T1000 (cell line): Measurements from ENCODE around the gene DNAH6.

Experiments
- DNase-seq: peaks from one replicate; lab custom pipeline; 2025; ENCODE audit warnings: mixed read lengths; lab: John Stamatoyannopoulos, UW

The DNAH6 gene

GRCh38 chr2:84801811-84802210 is 285.5 kb downstream of the DNAH6 start:
- no peak for DNase-seq

GRCh38 chr2:84805250-84805958 is 289.1 kb downstream of the DNAH6 start:
- DNase-seq = no peak

GRCh38 chr2:84807063-84807485 is 290.8 kb downstream of the DNAH6 start:
- peak; percentile 77 for DNase-seq

GRCh38 chr2:84808279-84808678 is 292.0 kb downstream of the DNAH6 start:
- DNase-seq = no peak

- no peak for DNase-seq
These were observed 295.6 kb downstream of the DNAH6 start for GRCh38 chr2:84811839-84812431.

DNA sequence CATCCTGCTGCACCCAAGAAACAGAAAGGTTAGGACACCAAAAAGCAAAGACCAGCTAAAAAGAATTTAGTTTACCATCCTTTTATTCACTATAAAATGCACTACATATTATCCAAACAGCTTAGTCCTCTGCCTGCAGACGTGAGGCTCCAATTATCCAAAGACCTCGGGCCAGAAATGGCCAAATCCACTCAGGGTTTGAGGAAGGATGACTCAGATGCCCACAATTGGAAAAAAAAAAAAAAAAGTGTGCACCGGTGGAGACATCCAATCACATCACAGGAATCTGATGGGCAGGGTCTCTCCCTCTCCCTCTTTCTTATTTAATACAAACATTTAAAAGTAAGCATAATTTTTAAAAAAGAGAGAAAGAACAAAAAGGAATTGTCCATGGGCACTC is 298.8 kb downstream of the DNAH6 start:
- DNase-seq = no peak

- DNase-seq = no peak
These were observed 300.2 kb downstream of the DNAH6 start for GRCh38 chr2:84816426-84817026.

- no peak for DNase-seq
These were observed 300.9 kb downstream of the DNAH6 start for GRCh38 chr2:84817239-84817655.

DNA sequence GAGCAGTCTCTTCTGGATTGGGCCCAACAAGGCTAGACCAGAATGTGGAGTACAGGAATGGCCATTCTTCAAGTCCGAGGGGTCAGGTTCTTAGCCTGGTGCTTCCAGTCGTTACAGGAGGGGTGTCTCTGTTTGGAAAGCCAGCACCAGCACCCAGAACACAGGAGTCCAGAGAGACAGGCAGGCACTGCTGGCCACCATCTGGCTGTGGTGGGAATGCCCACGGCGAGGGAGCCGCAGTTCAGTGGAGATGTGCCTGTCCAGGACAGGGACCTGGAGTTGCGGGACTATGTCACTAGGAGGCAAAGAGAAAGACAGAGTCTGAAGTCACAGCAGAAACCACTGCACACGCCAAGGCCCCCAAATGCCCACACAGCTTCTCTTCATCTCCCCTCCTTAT is 305.5 kb downstream of the DNAH6 start:
- no peak for DNase-seq

DNA sequence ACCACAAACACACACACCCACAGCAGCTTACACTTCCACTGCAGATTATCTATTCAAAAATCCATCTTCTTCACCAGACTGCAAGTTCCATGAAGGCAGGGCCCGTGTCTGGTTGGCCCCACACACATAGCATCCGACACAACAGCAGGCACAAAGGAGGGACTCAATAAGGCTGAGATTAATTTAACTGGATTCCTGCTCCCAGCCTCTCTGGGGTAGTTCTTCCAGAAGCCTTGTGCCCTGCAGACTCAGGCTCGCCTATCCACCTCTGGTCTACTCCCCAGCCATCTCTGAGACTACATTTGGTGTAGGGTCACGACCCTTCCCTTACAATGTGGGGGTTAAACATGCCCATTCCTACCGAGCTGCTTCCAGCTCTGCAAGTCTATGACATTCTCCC is 306.9 kb downstream of the DNAH6 start:
- no peak for DNase-seq

- no peak for DNase-seq
These were observed 307.5 kb downstream of the DNAH6 start for GRCh38 chr2:84823788-84824187.

DNA sequence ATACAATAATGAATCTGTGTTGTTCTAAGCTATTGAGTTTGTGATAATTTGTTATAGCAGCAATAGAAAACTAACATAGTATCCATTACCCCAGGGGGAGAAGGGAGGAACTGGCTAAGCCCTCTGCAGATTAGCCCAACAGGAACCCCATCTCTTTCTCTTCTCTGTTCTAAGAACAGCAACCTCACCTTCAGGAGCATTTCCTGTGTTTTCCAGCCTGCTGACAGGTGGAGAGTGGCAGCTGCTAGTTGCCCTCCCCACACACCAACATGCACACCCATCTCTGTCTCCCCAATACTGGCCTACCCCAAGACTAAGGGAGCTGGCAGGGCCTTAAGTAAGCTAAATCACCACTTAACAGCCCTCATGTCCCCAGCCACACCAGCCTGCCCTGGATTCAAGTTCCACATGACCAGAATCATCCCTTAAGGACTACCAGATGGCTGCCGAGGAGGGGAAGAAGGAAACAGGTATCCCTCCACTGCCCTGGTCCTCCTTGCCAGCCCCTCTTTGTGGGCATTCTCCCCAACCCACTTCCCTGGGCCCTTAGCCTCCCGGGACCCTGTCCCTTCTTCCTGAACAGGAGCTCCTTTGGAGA is 311.8 kb downstream of the DNAH6 start:
- no peak for DNase-seq

DNA sequence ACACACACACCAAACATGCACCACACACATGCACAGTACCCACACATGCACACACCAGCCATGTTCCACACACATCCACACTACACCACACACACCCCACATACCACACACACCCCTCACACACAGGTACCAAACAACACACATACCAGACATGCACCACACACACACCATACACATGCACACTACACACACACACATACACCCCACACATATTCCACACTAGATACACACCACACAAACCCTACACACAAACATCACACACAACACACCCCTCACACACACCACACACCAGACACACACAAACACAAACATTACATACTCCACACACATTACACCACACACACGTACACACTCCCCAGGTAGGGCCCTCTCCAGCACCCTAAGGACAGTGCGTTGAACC is 313.4 kb downstream of the DNAH6 start:
- DNase-seq = no peak

DNA sequence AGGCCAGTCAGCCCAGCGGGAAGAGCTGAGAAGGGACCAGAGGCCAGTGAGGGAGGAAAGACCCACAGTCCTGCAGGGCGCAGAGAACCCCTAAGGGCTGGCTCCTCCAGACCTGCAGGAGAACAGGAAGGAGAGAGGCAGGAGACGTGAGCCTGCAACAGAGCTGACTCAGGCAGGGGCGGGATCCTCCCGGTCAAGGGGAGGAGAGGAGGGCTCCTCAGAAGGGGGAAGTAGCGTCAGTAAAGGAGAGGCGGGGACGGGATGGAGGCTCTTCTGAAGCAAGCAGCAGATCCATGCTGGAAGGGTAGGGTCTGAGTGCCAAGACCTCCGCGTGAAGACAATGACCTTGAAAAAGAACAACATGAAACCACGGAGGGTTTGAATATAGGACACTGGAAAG is 313.8 kb downstream of the DNAH6 start:
- no peak for DNase-seq

GRCh38 chr2:84830758-84831500 is 314.6 kb downstream of the DNAH6 start:
- no peak for DNase-seq

- no peak for DNase-seq
These were observed 316.6 kb downstream of the DNAH6 start for GRCh38 chr2:84832772-84833461.

GRCh38 chr2:84833481-84834150 is 317.3 kb downstream of the DNAH6 start:
- DNase-seq = no peak

DNA sequence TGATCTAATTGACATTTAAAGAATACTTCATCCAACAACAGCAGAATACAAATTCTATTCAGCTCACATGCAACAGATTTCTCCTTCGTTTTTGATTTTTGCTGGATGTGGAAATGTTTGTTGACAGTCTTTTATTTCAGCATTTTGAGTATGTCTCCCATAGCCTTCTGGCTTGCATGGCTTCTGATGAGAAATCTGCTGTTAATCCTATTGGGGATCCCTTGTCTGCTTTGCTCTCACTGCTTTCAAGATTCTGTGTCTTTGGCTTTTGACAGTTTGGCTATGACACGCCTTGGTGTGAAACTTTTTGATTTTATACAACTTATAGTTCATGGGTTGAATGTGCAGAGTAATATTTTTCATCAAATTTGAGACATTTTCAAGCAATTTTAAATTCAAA is 319.9 kb downstream of the DNAH6 start:
- DNase-seq = no peak

DNA sequence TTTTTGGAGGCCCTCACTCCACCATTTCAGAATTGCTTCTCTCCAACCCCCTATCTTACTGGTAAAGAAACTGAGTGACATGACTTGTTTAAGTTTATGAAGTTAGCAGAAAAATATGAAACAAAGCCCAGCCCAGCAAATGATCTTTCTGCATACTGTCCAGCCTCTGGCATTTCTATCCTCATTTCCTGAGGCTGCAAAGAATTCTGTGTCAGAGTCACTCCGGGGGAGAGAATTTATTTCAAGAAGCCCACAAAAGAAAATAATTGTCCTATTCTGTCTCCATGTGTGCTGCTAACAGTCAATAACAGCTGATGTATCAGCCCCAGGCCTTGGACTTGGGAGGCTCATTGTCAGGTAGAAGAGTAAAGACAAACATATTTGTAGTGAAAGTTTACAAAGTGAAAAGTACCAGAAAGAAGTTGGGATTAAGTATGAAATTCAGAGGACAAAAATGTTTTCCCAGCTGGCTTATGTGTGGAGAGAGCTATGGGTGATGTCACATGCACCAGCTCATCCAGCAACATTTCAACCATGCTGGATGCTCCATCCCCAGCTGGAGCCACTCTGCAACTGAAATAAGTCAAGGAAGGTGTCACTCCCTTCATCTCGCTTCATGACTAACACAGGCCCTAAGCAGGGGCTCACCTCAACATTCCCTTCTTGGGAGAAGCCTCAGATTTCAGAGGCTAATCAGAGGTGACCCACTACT is 322.3 kb downstream of the DNAH6 start:
- DNase-seq = no peak

DNA sequence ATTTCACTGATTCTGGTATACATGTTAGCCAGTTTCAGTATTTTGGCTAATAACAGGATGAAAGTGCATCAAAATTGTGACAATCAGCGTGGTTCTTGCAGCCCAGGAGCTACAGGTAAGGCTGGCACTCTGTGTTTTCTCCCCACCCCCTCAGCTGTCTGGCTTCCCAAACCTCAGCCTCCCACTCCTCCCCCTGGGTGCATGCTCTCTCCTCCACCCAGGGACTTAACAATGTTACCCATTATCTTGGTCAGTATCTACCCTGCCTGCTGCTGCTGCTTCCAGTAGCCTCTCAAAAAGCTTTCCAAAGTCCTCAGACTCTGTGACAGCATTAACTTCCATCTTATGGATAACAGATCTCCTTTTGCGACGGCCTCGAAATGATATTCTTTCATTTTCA is 323.6 kb downstream of the DNAH6 start:
- DNase-seq = no peak

GRCh38 chr2:84840306-84840705 is 324.0 kb downstream of the DNAH6 start:
- DNase-seq = no peak
